ENCODE measurements around the gene DNAH8. TPM values are rescaled to one million over a fixed set of nuclear protein-coding genes. Genes with fewer than 3 reads are reported as not detected.

The DNAH8 gene
- total and polyA plus RNA-seq, 2 donors (not counting 3 experiments of a cell fraction or from before 2014, with no cell fraction given) = 0.29 to 0.61 TPM

GRCh38 chr6:39005774-39006173, 290.7 kb downstream of the DNAH8 start:
- Histone ChIP-seq H3K36me3 (ENCODE audit: control insufficient read depth in 2 of 2, extremely low read depth in 1 of 2, insufficient read depth in 2 of 2, low read length in 2 of 2) (no peaks in the 10 kb centered on the region), H3K9me1 (replicated peaks; ENCODE audit: control insufficient read depth, extremely low read depth, insufficient read depth, low read length) (no peaks in the 10 kb centered on the region), H3K27me3 (ENCODE audit: control insufficient read depth in 2 of 2, insufficient read depth in 2 of 2, low read length in 2 of 2) (peaks cover 12 to 21% of the 10 kb centered on the region in 2 experiments), H3K4me1 (ENCODE audit: control insufficient read depth, extremely low read depth, insufficient read depth, low read length) (no peaks in the 10 kb centered on the region), H3K27ac (ENCODE audit: insufficient read depth, low read depth, low read length) (no peak overlapping the region), H3K4me3 (replicated peaks in 1 of 3; ENCODE audit: insufficient read depth in 1 of 3, low read depth in 1 of 3, low read length in 3 of 3) (no peak overlapping the region), H3K9ac (replicated peaks; ENCODE audit: extremely low read depth, insufficient read depth, low read length) (no peak overlapping the region), H2AFZ (ENCODE audit: low read depth, low read length) (no peak overlapping the region), H4K20me1 (replicated peaks; ENCODE audit: control insufficient read depth, extremely low read depth, insufficient read depth, low read length) (no peaks in the 10 kb centered on the region), H3K9me3 (replicated peaks; ENCODE audit: control insufficient read depth, insufficient read depth, low read length) (no peaks in the 10 kb centered on the region), H3K4me2 (ENCODE audit: insufficient read depth, low read length) (no peak overlapping the region), H3K79me2 (ENCODE audit: control insufficient read depth, insufficient read depth, low read length) (no peaks in the 10 kb centered on the region)
- TF ChIP-seq EZH2 (IDR thresholded peaks at IDR 0.05; ENCODE audit: borderline replicate concordance, low read depth, low read length, severe bottlenecking) = no peak
- TF ChIP-seq POLR2A (IDR thresholded peaks at IDR 0.05; ENCODE audit: low read depth, low read length) = no peak
- TF ChIP-seq JUN (IDR thresholded peaks at IDR 0.05; ENCODE audit: borderline replicate concordance, insufficient read depth, insufficient read length, low read depth) = no peak
- TF ChIP-seq CTCF (IDR thresholded peaks at IDR 0.05; ENCODE audit: extremely low read depth in 1 of 2, insufficient read depth in 1 of 2, low read depth in 1 of 2, low read length in 2 of 2) = no peak
- no peak for TF ChIP-seq GATA2 (IDR thresholded peaks at IDR 0.05; ENCODE audit: insufficient read depth, insufficient read length, low read depth, low read length)
- TF ChIP-seq MYC (IDR thresholded peaks at IDR 0.05; ENCODE audit: low read depth, low read length) = no peak
- TF ChIP-seq FOS (IDR thresholded peaks at IDR 0.05; ENCODE audit: borderline replicate concordance, insufficient read depth, low read length) = no peak
- TF ChIP-seq POLR2AphosphoS5 (IDR thresholded peaks at IDR 0.05; ENCODE audit: insufficient read depth, low read depth, low read length) = no peak
- no peak for TF ChIP-seq MAX (IDR thresholded peaks at IDR 0.05; ENCODE audit: insufficient read depth, insufficient read length)
- no TSS peak for BruUV-seq (replicated peaks)
- DNase-seq (ENCODE audit: low read depth, low spot score) = no peak
- FAIRE-seq = no peak
- ChIA-PET CTCF (interaction anchor here (1.2 to 1.3 kb wide), 2 partner anchors 24 to 297 kb away, joined by 3 read pairs; no protein-coding TSS in a partner anchor), POLR2A (no interaction called here)
- intact Hi-C loops (cut with micrococcal nuclease) (no loop called here), dilution Hi-C loops (cut with MboI; ENCODE audit: extremely low pct_ligation_motif_present, low sequenced_read_pairs) (no loop called here)
